HL-60 (cell line): ENCODE results near the gene PPP6C.

ENCODE experiments used
- CTCF ChIP-seq: IDR thresholded peaks from one replicate; pipeline ENCODE4 v1.5.1; 2011; ENCODE audit warnings: low read length, control low read depth, inconsistent platforms; ENCODE audit not compliant: insufficient read depth
- GABPA ChIP-seq: IDR thresholded peaks from 2 replicates; pipeline ENCODE4 v1.6.1; 2012; ENCODE audit warnings: low read depth
- POLR2AphosphoS5 ChIP-seq: IDR thresholded peaks from 2 replicates; pipeline ENCODE4 v1.6.1; 2012; ENCODE audit warnings: low read depth
- REST ChIP-seq: IDR thresholded peaks from 2 replicates; pipeline ENCODE4 v1.6.1; 2012; ENCODE audit warnings: low read depth; ENCODE audit not compliant: insufficient replicate concordance

GRCh38 chr9:125204477-125204876 is 14.9 kb upstream of the PPP6C start:
- TF ChIP-seq CTCF (no peak), POLR2AphosphoS5 (no peak), GABPA (no peak), REST (no peak)
